NCI-H82 (cell line): ENCODE data around the gene PSME2.
A peak's percentile ranks its signal among the peaks of the same experiment; 100 is the strongest.

Source experiments
- DNase-seq: peaks from one replicate; lab custom pipeline; 2025; lab: John Stamatoyannopoulos, UW

Gene PSME2

DNA sequence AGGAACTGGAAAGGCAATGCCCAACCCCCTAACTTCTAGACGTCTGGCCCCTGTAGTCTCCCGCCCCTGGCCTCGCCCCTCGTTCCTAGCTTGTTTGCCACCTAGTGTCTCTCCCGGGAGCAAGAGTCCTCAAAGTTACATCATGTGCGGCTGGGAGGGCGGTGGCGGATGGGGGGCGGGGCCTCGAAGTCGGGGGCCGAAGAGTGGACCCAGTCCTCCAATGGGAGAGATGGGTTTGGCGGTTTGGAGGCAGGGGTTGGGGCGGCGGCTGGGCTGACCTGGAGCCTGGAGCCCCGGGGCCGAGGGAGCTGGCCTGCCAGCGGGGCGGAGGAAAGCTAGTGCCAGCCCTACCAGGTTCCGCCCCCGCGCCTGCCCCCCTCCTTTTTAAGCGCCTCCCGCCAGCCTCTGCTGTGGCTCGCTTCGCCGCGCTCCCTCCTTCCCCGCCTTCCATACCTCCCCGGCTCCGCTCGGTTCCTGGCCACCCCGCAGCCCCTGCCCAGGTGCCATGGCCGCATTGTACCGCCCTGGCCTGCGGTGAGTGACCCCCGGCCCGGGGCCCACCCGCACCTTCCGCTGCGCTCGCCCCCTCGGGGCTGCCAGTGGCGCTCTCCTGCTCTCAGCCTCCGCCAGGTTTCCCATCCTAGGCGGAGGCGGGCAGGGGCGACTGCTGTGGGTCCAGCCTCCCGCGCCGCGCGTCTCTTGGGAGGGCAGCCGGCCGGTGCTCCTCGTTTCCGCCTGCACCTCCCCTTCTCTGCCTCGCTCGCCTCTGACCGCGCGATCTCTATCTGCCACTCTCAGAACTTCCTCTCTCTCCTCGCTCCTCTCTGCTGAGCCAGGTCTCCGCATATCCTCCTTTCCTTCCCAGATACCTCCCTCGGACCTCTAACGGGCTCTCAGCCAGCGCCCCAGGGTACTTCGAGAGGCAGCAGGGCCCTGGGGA, 52.2 kb downstream of the PSME2 start, which contains the start of gene PCK2:
TSS of gene PCK2 (plus strand) at position 411 of the 940 bp plus-strand sequence. CDS start at position 506, 95 bp downstream.
- DNase-seq: peak; percentile 90
